Measurements from ENCODE around the gene BAZ2B.

Gene BAZ2B

DNA sequence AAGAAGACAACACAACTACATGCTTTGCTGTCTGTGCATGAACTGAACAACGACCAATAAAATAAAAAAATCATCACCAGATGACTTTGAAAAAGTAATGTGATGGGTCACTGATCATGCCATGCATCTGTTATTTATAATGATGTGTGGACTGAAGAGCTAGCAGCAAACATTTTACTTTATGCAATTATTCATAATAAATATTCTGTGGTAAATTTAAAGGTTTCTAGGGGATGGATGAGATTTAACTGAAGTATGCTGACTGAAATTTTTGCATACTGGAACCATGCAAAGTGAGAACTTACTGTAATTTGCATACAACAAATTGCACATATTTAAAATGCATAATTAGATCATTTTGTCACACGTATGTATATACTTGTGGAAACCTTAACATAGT lies 31.3 kb upstream of the BAZ2B start:
- no peak overlapping the region for H3K4me3 ChIP-seq
- DNase-seq (ENCODE audit: low spot score): no peak
- TF ChIP-seq, protein P1, sequence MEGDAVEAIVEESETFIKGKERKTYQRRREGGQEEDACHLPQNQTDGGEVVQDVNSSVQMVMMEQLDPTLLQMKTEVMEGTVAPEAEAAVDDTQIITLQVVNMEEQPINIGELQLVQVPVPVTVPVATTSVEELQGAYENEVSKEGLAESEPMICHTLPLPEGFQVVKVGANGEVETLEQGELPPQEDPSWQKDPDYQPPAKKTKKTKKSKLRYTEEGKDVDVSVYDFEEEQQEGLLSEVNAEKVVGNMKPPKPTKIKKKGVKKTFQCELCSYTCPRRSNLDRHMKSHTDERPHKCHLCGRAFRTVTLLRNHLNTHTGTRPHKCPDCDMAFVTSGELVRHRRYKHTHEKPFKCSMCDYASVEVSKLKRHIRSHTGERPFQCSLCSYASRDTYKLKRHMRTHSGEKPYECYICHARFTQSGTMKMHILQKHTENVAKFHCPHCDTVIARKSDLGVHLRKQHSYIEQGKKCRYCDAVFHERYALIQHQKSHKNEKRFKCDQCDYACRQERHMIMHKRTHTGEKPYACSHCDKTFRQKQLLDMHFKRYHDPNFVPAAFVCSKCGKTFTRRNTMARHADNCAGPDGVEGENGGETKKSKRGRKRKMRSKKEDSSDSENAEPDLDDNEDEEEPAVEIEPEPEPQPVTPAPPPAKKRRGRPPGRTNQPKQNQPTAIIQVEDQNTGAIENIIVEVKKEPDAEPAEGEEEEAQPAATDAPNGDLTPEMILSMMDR (IDR thresholded peaks at IDR 0.05): no peak
- no peak overlapping the region for H3K27ac ChIP-seq

DNA sequence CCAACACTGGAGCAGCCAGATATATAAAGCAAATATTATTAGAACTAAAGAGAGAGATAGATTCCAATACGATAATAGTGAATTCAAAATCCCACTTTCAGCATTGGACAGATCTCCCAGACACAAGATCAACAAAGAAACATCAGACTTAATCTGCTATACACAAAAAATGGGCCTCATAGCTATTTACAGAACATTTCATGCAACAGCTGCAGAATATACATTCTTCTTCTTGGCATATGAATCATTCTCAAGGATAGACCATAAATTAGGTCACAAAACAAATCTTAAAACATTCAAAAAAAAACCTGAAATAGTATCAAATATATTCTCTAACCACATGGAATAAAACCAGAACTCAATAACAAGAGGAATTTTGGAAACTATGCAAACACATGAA lies 23.8 kb upstream of the BAZ2B start:
- H3K27ac ChIP-seq: no peak overlapping the region
- no peak for DNase-seq (ENCODE audit: low spot score)
- TF ChIP-seq, protein P1 (IDR thresholded peaks at IDR 0.05): no peak
- no peak overlapping the region for H3K4me3 ChIP-seq

DNA sequence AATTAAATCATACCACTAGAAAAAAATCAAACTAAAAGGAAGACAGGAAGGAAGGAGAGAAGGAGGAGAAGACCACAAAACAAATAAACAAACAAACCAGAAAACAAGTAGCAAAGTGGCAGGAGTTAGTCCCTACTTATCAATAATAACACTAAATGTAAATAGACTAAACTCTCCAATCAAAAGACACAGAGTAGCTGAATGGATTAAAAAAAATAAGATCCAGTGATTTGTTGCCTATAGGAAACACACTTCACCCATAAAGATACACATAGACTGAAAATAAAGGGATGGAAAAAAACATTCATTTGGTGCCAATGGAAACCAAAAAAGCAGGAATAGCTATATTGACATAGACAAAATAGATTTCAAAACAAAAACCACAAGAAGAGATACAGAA lies 23.4 kb upstream of the BAZ2B start:
- no peak for DNase-seq (ENCODE audit: low spot score)
- TF ChIP-seq, protein P1 (IDR thresholded peaks at IDR 0.05): no peak
- Histone ChIP-seq H3K4me3 (no peak overlapping the region), H3K27ac (no peak overlapping the region)

DNA sequence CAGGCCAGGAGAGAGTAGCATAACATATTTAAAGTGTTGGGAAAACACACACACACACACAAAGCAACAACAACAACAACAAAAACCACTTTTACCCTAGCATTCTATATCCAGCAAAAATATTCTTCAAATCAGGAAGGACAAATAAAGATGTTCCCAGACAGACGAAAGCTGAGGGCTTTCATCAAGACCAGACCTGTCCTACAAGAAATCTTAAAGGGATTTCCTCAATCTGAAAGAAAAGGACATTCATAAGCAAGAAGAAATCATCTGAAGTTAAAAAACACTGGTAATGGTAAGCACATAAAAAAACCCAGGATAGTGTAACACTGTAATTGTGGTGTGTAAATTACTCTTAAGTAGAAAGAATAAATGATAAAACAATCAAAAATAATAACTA lies 22.7 kb upstream of the BAZ2B start:
- Histone ChIP-seq H3K4me3 (no peak overlapping the region), H3K27ac (no peak overlapping the region)
- DNase-seq (ENCODE audit: low spot score): no peak
- TF ChIP-seq, protein P1 (IDR thresholded peaks at IDR 0.05): no peak

DNA sequence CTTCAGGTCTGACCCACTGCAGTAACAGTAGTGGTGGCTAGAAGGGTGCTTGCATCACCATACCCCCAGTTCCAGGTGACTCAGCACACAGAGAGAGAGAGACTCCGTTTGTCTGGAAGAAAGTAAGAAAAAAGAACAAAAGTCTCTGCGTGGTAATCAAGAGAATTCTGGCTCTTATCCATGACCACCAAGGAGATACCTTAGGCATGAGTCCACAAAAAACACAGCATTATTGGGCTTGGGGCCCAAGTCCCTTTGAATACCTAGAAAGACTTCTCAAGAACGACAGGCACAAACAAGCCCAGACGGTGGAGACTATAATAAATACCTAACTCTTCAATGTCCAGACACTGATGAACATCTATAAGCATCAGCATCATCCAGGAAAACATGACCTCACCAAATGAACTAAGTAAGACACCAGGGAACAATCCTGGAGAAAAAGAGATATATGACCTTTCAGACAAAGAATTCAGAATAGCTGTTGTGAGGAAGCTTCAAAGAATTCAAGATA lies 21.7 kb upstream of the BAZ2B start:
- H3K4me3 ChIP-seq: no peak overlapping the region
- no peak for DNase-seq (ENCODE audit: low spot score)
- TF ChIP-seq, protein P1 (IDR thresholded peaks at IDR 0.05): no peak
- no peak overlapping the region for H3K27ac ChIP-seq

DNA sequence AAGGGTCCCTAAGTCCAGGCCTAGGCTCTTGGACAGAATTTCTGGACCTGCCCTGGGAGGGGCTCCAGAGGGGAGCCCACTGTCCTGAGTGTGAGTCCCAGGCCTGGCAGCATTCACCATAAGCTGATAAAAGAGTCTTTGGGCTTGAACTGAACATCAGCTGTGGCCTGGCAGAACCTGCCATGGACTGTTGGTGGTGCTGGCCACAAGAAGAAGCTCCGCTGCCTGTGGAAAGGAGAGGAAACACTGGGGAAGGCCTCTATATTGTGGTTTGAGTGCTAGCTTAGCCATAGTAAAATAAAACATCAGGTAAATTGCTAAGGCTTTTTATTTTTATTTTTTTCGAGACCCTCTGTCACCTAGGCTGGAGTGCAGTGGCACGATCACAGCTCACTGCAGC lies 20.9 kb upstream of the BAZ2B start:
- DNase-seq (ENCODE audit: low spot score): no peak
- Histone ChIP-seq H3K4me3 (no peak overlapping the region), H3K27ac (no peak overlapping the region)
- TF ChIP-seq, protein P1 (IDR thresholded peaks at IDR 0.05): no peak

DNA sequence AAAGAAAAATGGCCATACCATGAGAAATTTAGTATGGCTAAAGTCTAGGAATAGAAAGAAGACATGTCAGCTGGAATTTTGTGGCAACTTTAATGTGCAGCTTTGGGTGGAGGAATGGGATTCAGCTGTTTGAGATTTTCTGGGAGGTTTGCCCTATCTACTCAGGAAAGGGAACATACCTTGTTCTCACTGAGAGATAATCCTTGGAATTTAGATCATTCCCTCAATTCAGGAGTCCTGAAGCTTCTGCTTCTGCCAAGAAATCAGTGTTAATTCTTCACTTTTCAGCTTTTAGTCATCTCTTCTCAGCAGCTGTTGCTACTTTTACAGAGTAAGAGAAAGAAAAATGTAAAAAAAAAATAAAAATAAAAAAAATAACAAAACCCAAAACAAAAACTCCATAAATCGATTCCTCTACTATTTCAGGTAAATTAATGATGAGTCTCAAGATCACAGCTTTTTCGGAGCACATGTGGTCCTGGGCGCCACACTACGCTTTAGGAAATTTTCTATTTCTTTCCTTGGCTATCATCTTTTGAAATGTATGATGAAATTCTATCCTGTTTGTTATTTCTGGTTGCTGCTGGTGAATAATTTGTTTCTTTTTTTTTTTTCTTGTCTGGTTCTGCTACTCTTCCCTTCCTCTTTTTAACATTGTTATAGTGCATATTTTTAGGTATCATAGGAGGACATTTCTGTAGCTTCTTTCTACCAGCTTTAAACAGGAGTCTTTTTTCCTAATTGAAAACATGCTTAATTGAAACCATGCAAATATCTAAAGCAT lies 18.9 kb upstream of the BAZ2B start:
- TF ChIP-seq, protein P1 (IDR thresholded peaks at IDR 0.05): no peak
- DNase-seq (ENCODE audit: low spot score): no peak
- H3K4me3 ChIP-seq: no peak overlapping the region
- H3K27ac ChIP-seq: no peak overlapping the region
